ENCODE data around the gene DSC3. TPM values are rescaled to one million over a fixed set of nuclear protein-coding genes. Genes with fewer than 3 reads are reported as not detected.

The DSC3 gene
- total RNA-seq, 1 experiment from 2014 or later: 0.61 TPM

GRCh38 chr18:30960661-30961060 lies 81.9 kb downstream of the DSC3 start:
- Mint-ChIP-seq H3K9me3 (peaks cover 0 to 3% of the 10 kb centered on the region in 2 experiments; a peak in 2 of 5 replicates), H3K36me3 (ENCODE audit: insufficient read depth in 1 of 3, low read depth in 3 of 3) (no peaks in the 10 kb centered on the region)

More at GRCh38 chr18:30960661-30961060, 81.9 kb downstream of the DSC3 start:
- no peak overlapping the region for H3K56ac ChIP-seq (ENCODE audit: insufficient read length, low read depth, low read length)
- H3K23ac ChIP-seq (ENCODE audit: insufficient read length, low read depth, low read length): no peak overlapping the region
- Mint-ChIP-seq H3K27me3 (ENCODE audit: low read depth) (no peaks in the 10 kb centered on the region; the same call in 1 of the 2 replicates), H3K4me3 (no peak overlapping the region), H3K27ac (no peak overlapping the region), H3K4me1 (no peaks in the 10 kb centered on the region)
- H4K20me1 ChIP-seq (ENCODE audit: control insufficient read depth, insufficient read depth, insufficient read length): no peaks in the 10 kb centered on the region
- H3K9ac ChIP-seq (ENCODE audit: extremely low read depth, insufficient read length, low read length): no peak overlapping the region
- no peaks in the 10 kb centered on the region for H3K79me2 ChIP-seq (ENCODE audit: insufficient read depth, low read length)
- no peak overlapping the region for H2BK15ac ChIP-seq (ENCODE audit: low read depth, low read length)
- no peak overlapping the region for H3K27ac ChIP-seq (ENCODE audit: insufficient read length, low read depth, low read length)
- TF ChIP-seq CTCF (conservative IDR thresholded peaks at IDR 0.05): no peak
- H4K91ac ChIP-seq (ENCODE audit: insufficient read length, low read depth, low read length): no peak overlapping the region
- no peak overlapping the region for H3K14ac ChIP-seq (ENCODE audit: insufficient read depth, low read length)
- H3K18ac ChIP-seq (ENCODE audit: insufficient read length, low read depth, low read length): no peak overlapping the region
- H4K5ac ChIP-seq (ENCODE audit: insufficient read length, low read depth, low read length): no peak overlapping the region
- H3K27me3 ChIP-seq (ENCODE audit: insufficient read depth, low read length): no peaks in the 10 kb centered on the region
- no peak overlapping the region for H3T11ph ChIP-seq (ENCODE audit: low read length)
- no peak overlapping the region for H2AK5ac ChIP-seq (ENCODE audit: insufficient read length, low read length)
- H3K9me3 ChIP-seq (ENCODE audit: control insufficient read depth, low read depth, low read length): no peaks in the 10 kb centered on the region
- H3K4me1 ChIP-seq (ENCODE audit: insufficient read depth, low read length): no peaks in the 10 kb centered on the region
- H2BK20ac ChIP-seq (ENCODE audit: low read depth, low read length, poor library complexity, severe bottlenecking): no peak overlapping the region
- H2BK120ac ChIP-seq (ENCODE audit: low read depth, low read length, poor library complexity, severe bottlenecking): no peak overlapping the region
- H2BK12ac ChIP-seq (ENCODE audit: insufficient read length, low read depth, low read length): no peak overlapping the region
- H3K23me2 ChIP-seq (ENCODE audit: insufficient read length, low read depth, low read length, poor library complexity, severe bottlenecking): no peaks in the 10 kb centered on the region
- no peaks in the 10 kb centered on the region for H3K79me1 ChIP-seq (ENCODE audit: insufficient read depth, low read depth, low read length, poor library complexity, severe bottlenecking)
- H3K4ac ChIP-seq (ENCODE audit: low read depth, low read length): no peak overlapping the region
- H4K8ac ChIP-seq (replicated peaks; ENCODE audit: insufficient read length, low read depth, low read length): no peak overlapping the region
- no peak overlapping the region for H2AFZ ChIP-seq (ENCODE audit: low read length)
- H2BK5ac ChIP-seq (ENCODE audit: insufficient read length, low read length): no peak overlapping the region
- no CpG with 5 or more reads among the region's 6 CpGs for WGBS (ENCODE audit: extremely low coverage, insufficient read length, low lambda C conversion rate)
- no peak for DNase-seq
- no peak overlapping the region for H3K4me2 ChIP-seq (ENCODE audit: insufficient read depth, insufficient read length, low read length)

Data from H9 (cell line).